HepG2 (cell line): Measurements from ENCODE around the gene IGLON5. TPM values are rescaled to one million over a fixed set of nuclear protein-coding genes. Genes with fewer than 3 reads are reported as not detected.

Experiments used
- AKNA ChIP-seq: sonication (generic); formaldehyde crosslinking; IDR thresholded peaks from 2 replicates; pipeline ENCODE4 v1.4.0; 2020; ENCODE audit warnings: missing genetic modification reagents, borderline replicate concordance
- ATF6 ChIP-seq: sonication (generic); formaldehyde crosslinking; conservative IDR thresholded peaks from 2 replicates; pipeline ENCODE4 v1.4.0; 2020; ENCODE audit warnings: missing genetic modification reagents
- CSRNP2 ChIP-seq: sonication (generic); formaldehyde crosslinking; conservative IDR thresholded peaks from 2 replicates; pipeline ENCODE4 v1.8.0; 2022; ENCODE audit warnings: low read depth, missing genetic modification reagents
- EP300 ChIP-seq, 3 experiments: sonication (generic) in 1 of 3; formaldehyde crosslinking in 1 of 3; IDR thresholded peaks; 2 replicates each; pipeline versions ENCODE4 v1.5.1 to v1.6.1; 2011 to 2020; ENCODE audit warnings: low read depth in 2 of 3, low read length in 2 of 3, borderline replicate concordance in 1 of 3, improper control_type of control experiment in 1 of 3, mild to moderate bottlenecking in 1 of 3, missing genetic modification reagents in 1 of 3, moderate library complexity in 1 of 3
- GATAD2A ChIP-seq: IDR thresholded peaks from 2 replicates; pipeline ENCODE4 v1.6.1; 2016
- JUNB ChIP-seq: sonication (generic); formaldehyde crosslinking; IDR thresholded peaks from 2 replicates; pipeline ENCODE4 v1.8.0; 2022; ENCODE audit warnings: missing genetic modification reagents, mild to moderate bottlenecking, borderline replicate concordance
- KLF11 ChIP-seq: IDR thresholded peaks from 2 replicates; pipeline ENCODE4 v1.6.1; 2016; ENCODE audit warnings: missing compliant biosample characterization
- PHF8 ChIP-seq: sonication (generic); formaldehyde crosslinking; IDR thresholded peaks from 2 replicates; pipeline ENCODE4 v1.5.0; 2020; ENCODE audit warnings: missing genetic modification reagents
- POLR2AphosphoS5 ChIP-seq: IDR thresholded peaks from 2 replicates; pipeline ENCODE4 v1.6.1; 2012; ENCODE audit warnings: low read depth, low read length
- RBM22 ChIP-seq: fragments of 200-400 bp; formaldehyde crosslinking; optimal IDR thresholded peaks from 2 replicates; pipeline ENCODE3; 2017; ENCODE audit warnings: mild to moderate bottlenecking, low read length, moderate library complexity
- RNF219 ChIP-seq: sonication (generic); formaldehyde crosslinking; IDR thresholded peaks from 2 replicates; pipeline ENCODE4 v1.5.0; 2020; ENCODE audit warnings: mild to moderate bottlenecking, missing genetic modification reagents
- SAP130 ChIP-seq: IDR thresholded peaks from 2 replicates; pipeline ENCODE4 v1.6.1; 2016; ENCODE audit warnings: low read depth
- SMAD9 ChIP-seq: sonication (generic); formaldehyde crosslinking; IDR thresholded peaks from 2 replicates; pipeline ENCODE4 v1.5.1; 2020; ENCODE audit warnings: mild to moderate bottlenecking, missing genetic modification reagents
- TEAD2 ChIP-seq: sonication (generic); formaldehyde crosslinking; IDR thresholded peaks from 2 replicates; pipeline ENCODE4 v1.9.0; 2021; ENCODE audit warnings: missing genetic modification reagents
- ZFP82 ChIP-seq: sonication (generic); formaldehyde crosslinking; IDR thresholded peaks from 2 replicates; pipeline ENCODE4 v1.5.1; 2020; ENCODE audit warnings: mild to moderate bottlenecking, missing genetic modification reagents, borderline replicate concordance
- polyA plus RNA-seq, 8 experiments: library from polyadenylated mRNA; depleted of rRNA in 3 of 8; stranded (reverse) in 7 of 8; unstranded in 1 of 8; fragments of >200 nt; fragmentation: Illumina TruSeq in 4 of 8; extraction: Trizol in 4 of 8; gene quantifications; 2 replicates each; pipeline versions ENCODE4 v1.2.1 to v1.2.3, GENCODE V29; 2011 to 2016; ENCODE audit warnings: low read depth in 4 of 8, missing spikeins in 1 of 8, mixed read lengths in 1 of 8; ENCODE audit not compliant: insufficient read depth in 1 of 8
- total RNA-seq, 5 experiments: library from RNA; depleted of rRNA; stranded (reverse); fragments of >200 nt; fragmentation: Illumina TruSeq; extraction: Trizol; gene quantifications; 2 replicates each; pipeline ENCODE4 v1.2.3, GENCODE V29; 2016; ENCODE audit warnings: low read depth in 1 of 5

IGLON5 gene
- total and polyA plus RNA-seq, 2 of the 13 experiments (the other 11 are each of a cell fraction or from before 2014, with no cell fraction given) = 0.04 to 5.7 TPM

- no peak for TF ChIP-seq EP300 (IDR thresholded peaks at IDR 0.05; ENCODE audit: low read depth in 2 of 2, low read length in 2 of 2)
- no peak; the same call in 1 of the 2 replicates for TF ChIP-seq EP300 (CRISPR knock-in tag; IDR thresholded peaks at IDR 0.05; ENCODE audit: borderline replicate concordance)
- TF ChIP-seq ZFP82 (CRISPR knock-in tag) = no peak
- no peak for TF ChIP-seq AKNA (CRISPR knock-in tag)
- TF ChIP-seq POLR2AphosphoS5 = peak; percentile 84
- no peak for TF ChIP-seq SMAD9 (CRISPR knock-in tag)
- no peak; the same call in 1 of the 2 replicates for TF ChIP-seq GATAD2A
- no peak for TF ChIP-seq CSRNP2
- no peak for TF ChIP-seq KLF11 (CRISPR knock-in tag)
- TF ChIP-seq RNF219 (CRISPR knock-in tag) = no peak
- TF ChIP-seq TEAD2 = no peak
- peak; percentile 42 for TF ChIP-seq PHF8
- no peak for TF ChIP-seq RBM22
- no peak for TF ChIP-seq ATF6 (CRISPR knock-in tag)
- TF ChIP-seq SAP130 (CRISPR knock-in tag) = peak; percentile 73; the same call in 1 of the 2 replicates
- no peak for TF ChIP-seq JUNB (CRISPR knock-in tag)
Observed at GRCh38 chr19:51354103-51354741, 42.8 kb downstream of the IGLON5 start (continued).
